Measurements from ENCODE around the gene MTARC1. TPM values are rescaled to one million over a fixed set of nuclear protein-coding genes. Genes with fewer than 3 reads are reported as not detected.
A peak's percentile ranks its signal among the peaks of the same experiment; 100 is the strongest.

The MTARC1 gene
- total RNA-seq, 4 donors from 2014 or later = 10.0 to 28.8 (median 16.6) TPM

DNA sequence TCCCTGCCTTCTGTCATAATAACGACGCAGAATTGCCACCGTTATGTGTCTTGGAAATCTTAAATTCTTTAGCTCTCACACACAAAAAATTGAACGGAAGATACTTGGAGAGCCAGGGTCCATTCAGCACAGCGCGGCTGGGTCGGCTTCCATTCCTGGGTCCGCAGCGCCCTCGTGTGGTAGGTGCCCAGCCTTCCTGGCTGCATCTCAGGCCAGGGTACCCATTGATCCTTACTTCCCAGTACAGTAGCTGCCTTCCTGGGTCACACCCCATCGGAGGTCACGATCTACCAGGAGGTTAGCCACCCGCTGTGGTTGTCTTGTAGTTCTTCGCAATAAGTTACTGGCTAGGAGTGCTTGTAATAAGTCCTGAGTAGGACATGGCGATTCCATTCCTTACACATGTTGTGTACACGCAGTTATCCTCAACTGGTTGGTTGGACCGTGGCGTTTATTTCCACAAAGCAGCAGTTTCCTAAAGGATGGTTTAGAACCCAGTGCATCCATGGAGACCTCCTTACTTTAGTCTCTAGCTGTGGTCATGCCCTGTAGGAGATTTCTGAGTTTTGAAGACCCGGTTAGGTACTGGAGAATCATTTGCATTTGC is 9.9 kb upstream of the MTARC1 start:
- H3K4me1 ChIP-seq = no peaks in the 10 kb centered on the region
- no peak overlapping the region for H3K4me3 ChIP-seq
- DNase-seq = peak; percentile 87
- H3K9me3 ChIP-seq = no peaks in the 10 kb centered on the region
- TF ChIP-seq, protein P1, sequence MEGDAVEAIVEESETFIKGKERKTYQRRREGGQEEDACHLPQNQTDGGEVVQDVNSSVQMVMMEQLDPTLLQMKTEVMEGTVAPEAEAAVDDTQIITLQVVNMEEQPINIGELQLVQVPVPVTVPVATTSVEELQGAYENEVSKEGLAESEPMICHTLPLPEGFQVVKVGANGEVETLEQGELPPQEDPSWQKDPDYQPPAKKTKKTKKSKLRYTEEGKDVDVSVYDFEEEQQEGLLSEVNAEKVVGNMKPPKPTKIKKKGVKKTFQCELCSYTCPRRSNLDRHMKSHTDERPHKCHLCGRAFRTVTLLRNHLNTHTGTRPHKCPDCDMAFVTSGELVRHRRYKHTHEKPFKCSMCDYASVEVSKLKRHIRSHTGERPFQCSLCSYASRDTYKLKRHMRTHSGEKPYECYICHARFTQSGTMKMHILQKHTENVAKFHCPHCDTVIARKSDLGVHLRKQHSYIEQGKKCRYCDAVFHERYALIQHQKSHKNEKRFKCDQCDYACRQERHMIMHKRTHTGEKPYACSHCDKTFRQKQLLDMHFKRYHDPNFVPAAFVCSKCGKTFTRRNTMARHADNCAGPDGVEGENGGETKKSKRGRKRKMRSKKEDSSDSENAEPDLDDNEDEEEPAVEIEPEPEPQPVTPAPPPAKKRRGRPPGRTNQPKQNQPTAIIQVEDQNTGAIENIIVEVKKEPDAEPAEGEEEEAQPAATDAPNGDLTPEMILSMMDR (IDR thresholded peaks at IDR 0.05) = peak; percentile 77 to 88 (median 86)
- no peak for TF ChIP-seq POLR2A (IDR thresholded peaks at IDR 0.05)
- in situ Hi-C loops (cut with MboI; ENCODE audit: low pct_ligation_motif_present in 1 of 4, low pct_unique_long_range_greater_than_20kb in 1 of 4, low sequenced_read_pairs in 3 of 4) (loop anchor here in 3 of 4 donors (10.0 to 25.0 kb wide), 3 partner anchors 90 to 490 kb away; partner anchors contain the start of gene C1orf115 (in 1 of the 3)), intact Hi-C loops (cut with DNase I; ENCODE audit: low total_unique reads) (loop anchor here (5.0 kb wide), 1 partner anchor 85 kb away; the partner anchor contains the start of gene C1orf115)
- H3K36me3 ChIP-seq = no peaks in the 10 kb centered on the region
- H3K27me3 ChIP-seq = no peaks in the 10 kb centered on the region
- no peak overlapping the region for H3K27ac ChIP-seq
- 0 to 29% methylated on average over 3 to 19 of the region's 19 CpGs for WGBS, 2 donors (ENCODE audit: low coverage in 1 of 2)

DNA sequence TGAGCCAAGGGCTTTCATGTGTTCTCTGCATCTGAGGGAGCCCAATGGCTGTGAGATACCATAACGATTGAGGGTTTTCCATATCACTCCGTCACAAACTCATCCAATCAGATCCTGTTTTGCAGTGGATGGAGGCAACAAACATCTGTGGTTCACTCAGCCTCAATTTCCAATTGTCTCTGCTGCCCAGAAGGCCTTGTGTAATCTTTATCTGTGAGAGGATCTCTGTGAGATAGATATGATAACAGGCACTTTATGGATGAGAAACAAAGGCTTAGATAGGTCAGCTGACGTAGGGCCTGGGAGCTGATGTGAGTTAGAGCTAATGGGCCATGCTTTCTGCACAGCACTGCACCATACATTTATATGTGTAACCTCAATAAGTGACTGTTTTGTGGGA is 3.3 kb upstream of the MTARC1 start:
- intact Hi-C loops (cut with DNase I; ENCODE audit: low total_unique reads) (no loop called here), in situ Hi-C loops (cut with MboI; ENCODE audit: low pct_ligation_motif_present in 1 of 4, low pct_unique_long_range_greater_than_20kb in 1 of 4, low sequenced_read_pairs in 3 of 4) (loop anchor here in 3 of 4 donors (25.0 kb wide), 2 partner anchors 96 to 496 kb away; partner anchors contain the start of gene C1orf115 (in 1 of the 3))
- 86 to 91% methylated on average over 1 to 3 of the region's 3 CpGs for WGBS, 2 donors (ENCODE audit: low coverage in 1 of 2)
- DNase-seq = no peak
- H3K27ac ChIP-seq = no peak overlapping the region
- no peak overlapping the region for H3K4me3 ChIP-seq
- TF ChIP-seq EP300 (IDR thresholded peaks at IDR 0.05; ENCODE audit: low read depth) (no peak), POLR2A (IDR thresholded peaks at IDR 0.05) (no peak)
- TF ChIP-seq, protein P1 (IDR thresholded peaks at IDR 0.05) = no peak
- H3K27me3 ChIP-seq = no peaks in the 10 kb centered on the region
- no peaks in the 10 kb centered on the region for H3K9me3 ChIP-seq
- peaks cover 12 to 30% (median 21%) of the 10 kb centered on the region in 4 donors for H3K4me1 ChIP-seq
- no peaks in the 10 kb centered on the region for H3K36me3 ChIP-seq

DNA sequence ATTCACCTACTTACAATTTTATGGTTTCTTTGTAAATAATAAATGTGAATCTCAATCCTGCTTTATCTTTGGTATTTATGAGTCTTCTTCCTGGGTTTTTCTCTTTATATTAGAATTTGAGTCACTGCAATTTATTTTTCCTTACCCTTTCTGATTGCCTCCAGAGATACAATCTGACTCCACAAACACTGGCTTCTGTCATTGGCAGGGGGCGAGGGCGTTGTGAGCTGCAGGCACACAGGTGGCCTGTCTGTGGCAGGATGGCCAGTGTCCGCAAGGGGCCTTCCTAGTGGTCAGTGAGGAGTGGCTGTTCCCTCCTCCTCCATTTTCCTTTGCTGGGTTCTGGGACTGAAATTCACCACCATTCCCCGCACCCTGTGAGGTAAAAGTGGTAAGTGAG is 2.0 kb upstream of the MTARC1 start:
- H3K4me3 ChIP-seq = no peak overlapping the region
- in situ Hi-C loops (cut with MboI; ENCODE audit: low pct_ligation_motif_present in 1 of 4, low pct_unique_long_range_greater_than_20kb in 1 of 4, low sequenced_read_pairs in 3 of 4) (loop anchor here in 3 of 4 donors (25.0 kb wide), 2 partner anchors 97 to 497 kb away; partner anchors contain the start of gene C1orf115 (in 1 of the 3)), intact Hi-C loops (cut with DNase I; ENCODE audit: low total_unique reads) (no loop called here)
- no peaks in the 10 kb centered on the region for H3K9me3 ChIP-seq
- H3K4me1 ChIP-seq = peaks cover 12 to 33% (median 25%) of the 10 kb centered on the region in 4 donors
- TF ChIP-seq POLR2A (IDR thresholded peaks at IDR 0.05) (no peak), POLR2AphosphoS5 (IDR thresholded peaks at IDR 0.05) (no peak), EP300 (IDR thresholded peaks at IDR 0.05; ENCODE audit: low read depth) (no peak)
- TF ChIP-seq, protein P1 (IDR thresholded peaks at IDR 0.05) = no peak
- H3K36me3 ChIP-seq = no peaks in the 10 kb centered on the region
- 93 to 95% methylated on average over 3 to 4 of the region's 4 CpGs for WGBS, 2 donors (ENCODE audit: low coverage in 1 of 2)
- no peak for DNase-seq
- no peak overlapping the region for H3K27ac ChIP-seq
- no peaks in the 10 kb centered on the region for H3K27me3 ChIP-seq

DNA sequence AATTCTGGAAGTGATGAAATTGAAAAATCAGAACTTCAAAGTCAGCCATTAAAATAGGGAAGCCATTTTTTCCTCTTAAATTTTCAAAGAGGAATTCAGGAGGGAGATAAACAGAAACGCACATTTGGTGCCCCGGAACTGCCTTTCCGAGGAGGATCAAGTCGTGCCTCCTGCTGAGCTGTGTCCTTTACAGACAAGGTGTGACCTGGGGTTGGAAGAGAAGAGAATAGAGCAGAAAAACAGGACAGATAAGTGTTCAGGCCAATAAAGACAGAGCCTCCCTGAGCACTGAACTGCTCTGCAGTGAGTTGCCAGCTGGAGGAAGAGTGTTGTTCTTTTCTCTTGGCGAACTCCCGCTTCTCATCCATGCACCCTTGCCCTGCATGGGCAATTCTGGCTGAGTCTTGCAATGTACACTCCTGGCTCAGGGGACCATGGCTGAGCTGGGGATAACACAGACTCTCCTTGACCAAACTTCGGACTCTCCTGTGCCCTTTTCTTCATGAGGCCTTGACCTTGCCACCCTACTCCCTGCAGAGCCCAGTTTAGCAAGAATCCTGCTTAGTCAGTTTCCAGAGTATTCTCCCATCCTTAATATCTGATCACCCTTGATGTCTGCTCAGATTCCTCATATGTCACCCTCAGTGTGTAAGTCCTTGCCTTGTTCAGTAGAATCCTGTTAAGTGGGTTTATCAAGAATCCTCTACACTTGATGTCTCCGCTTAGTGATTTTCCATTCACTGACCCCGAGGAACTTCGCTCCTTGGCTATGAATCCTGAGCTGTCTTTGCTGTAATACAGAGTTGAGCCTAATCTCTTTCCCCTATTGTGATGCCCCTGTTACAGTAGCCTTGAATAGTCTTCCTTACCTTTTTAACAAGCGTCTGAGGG is 1.3 kb upstream of the MTARC1 start:
- intact Hi-C loops (cut with DNase I; ENCODE audit: low total_unique reads) = no loop called here
- H3K4me3 ChIP-seq = peak overlapping the region in 2 of 4 donors; percentile 68 to 70
- 75 to 84% methylated on average over 9 to 11 of the region's 11 CpGs for WGBS, 2 donors (ENCODE audit: low coverage in 1 of 2)
- peak overlapping the region; percentile 87 to 93 (median 90) for H3K27ac ChIP-seq
- no peaks in the 10 kb centered on the region for H3K27me3 ChIP-seq
- in situ Hi-C loops (cut with MboI; ENCODE audit: low pct_ligation_motif_present in 1 of 4, low pct_unique_long_range_greater_than_20kb in 1 of 4, low sequenced_read_pairs in 3 of 4) = loop anchor here in 3 of 4 donors (25.0 kb wide), 2 partner anchors 98 to 498 kb away; partner anchors contain the start of gene C1orf115 (in 1 of the 3)
- peaks cover 12 to 40% (median 28%) of the 10 kb centered on the region in 4 donors for H3K4me1 ChIP-seq
- DNase-seq = no peak
- TF ChIP-seq, protein P1 (IDR thresholded peaks at IDR 0.05) = no peak
- TF ChIP-seq POLR2A (IDR thresholded peaks at IDR 0.05) (no peak), EP300 (IDR thresholded peaks at IDR 0.05; ENCODE audit: low read depth) (no peak), POLR2AphosphoS5 (IDR thresholded peaks at IDR 0.05) (no peak)
- H3K9me3 ChIP-seq = no peaks in the 10 kb centered on the region
- H3K36me3 ChIP-seq = no peaks in the 10 kb centered on the region
